Activated CD4-positive, CD25-positive, alpha-beta regulatory T cell treated with anti-CD3 and anti-CD28 coated beads, Interleukin-2, amount 50 U/mL, for 24 hours (primary cell): ENCODE measurements around the gene NOTCH2.

Source experiments
- ATAC-seq, 2 donors: fragments of 150-1000 bp; cut with Tn5 transposase; one replicate each; pipeline ENCODE4 v1.10.0; 2021; ENCODE audit warnings: mild to moderate bottlenecking in 1 of 2, moderate library complexity in 1 of 2

NOTCH2 gene

GRCh38 chr1:119940697-119941096, 128.8 kb downstream of the NOTCH2 start:
- ATAC-seq: no peak

- no peak for ATAC-seq
Measured at GRCh38 chr1:119937198-119937597, 132.3 kb downstream of the NOTCH2 start.

GRCh38 chr1:119935915-119936314, 133.5 kb downstream of the NOTCH2 start:
- ATAC-seq: no peak

GRCh38 chr1:119935373-119935772, 134.1 kb downstream of the NOTCH2 start:
- ATAC-seq: no peak

- ATAC-seq: no peak
Measured at GRCh38 chr1:119933397-119933796, 136.1 kb downstream of the NOTCH2 start.

- ATAC-seq: no peak
Measured at GRCh38 chr1:119929643-119930315, 139.7 kb downstream of the NOTCH2 start.

- ATAC-seq: no peak
Measured at GRCh38 chr1:119926553-119926952, 142.9 kb downstream of the NOTCH2 start.

- ATAC-seq: no peak
Measured at GRCh38 chr1:119924948-119925898, 144.2 kb downstream of the NOTCH2 start.

- no peak for ATAC-seq
Measured at GRCh38 chr1:119920104-119920968, 149.1 kb downstream of the NOTCH2 start.

GRCh38 chr1:119919241-119919640, 150.2 kb downstream of the NOTCH2 start:
- no peak for ATAC-seq

- no peak for ATAC-seq
Measured at GRCh38 chr1:119918301-119918700, 151.2 kb downstream of the NOTCH2 start.

- no peak for ATAC-seq
Measured at GRCh38 chr1:119917304-119918055, 152.0 kb downstream of the NOTCH2 start.

GRCh38 chr1:119915517-119915916, 153.9 kb downstream of the NOTCH2 start:
- no peak for ATAC-seq

GRCh38 chr1:119914071-119914470, 155.4 kb downstream of the NOTCH2 start:
- ATAC-seq: no peak

- ATAC-seq: no peak
Measured at GRCh38 chr1:119912963-119913362, 156.5 kb downstream of the NOTCH2 start.

- no peak for ATAC-seq
Measured at GRCh38 chr1:119911775-119912174, 157.7 kb downstream of the NOTCH2 start.

- ATAC-seq: no peak
Measured at GRCh38 chr1:119910618-119911017, 158.8 kb downstream of the NOTCH2 start.

- no peak for ATAC-seq
Measured at GRCh38 chr1:119909890-119910596, 159.4 kb downstream of the NOTCH2 start.

GRCh38 chr1:119908661-119909060, 160.8 kb downstream of the NOTCH2 start:
- ATAC-seq: no peak

- ATAC-seq: no peak
Measured at GRCh38 chr1:119906927-119907652, 162.4 kb downstream of the NOTCH2 start.

GRCh38 chr1:119903443-119903835, 166.0 kb downstream of the NOTCH2 start:
- no peak for ATAC-seq
